Hepatocyte (in vitro differentiated cells): ENCODE data around the gene CCDC102A. TPM values are rescaled to one million over a fixed set of nuclear protein-coding genes. Genes with fewer than 3 reads are reported as not detected.
A peak's percentile ranks its signal among the peaks of the same experiment; 100 is the strongest.

ENCODE experiments used
- DNase-seq: peaks from one replicate; pipeline ENCODE4 v3.0.0-alpha.2; 2016; ENCODE audit warnings: low spot score
- H2AFZ ChIP-seq: fragments of 200-600 bp; sonication (generic); 2 replicates; pipeline ENCODE4 v1.6.0; 2016; ENCODE audit warnings: antibody characterized with exemption, mild to moderate bottlenecking
- H3K27ac ChIP-seq: fragments of 200-600 bp; sonication (generic); 2 replicates; pipeline ENCODE4 v1.5.1; 2016; ENCODE audit warnings: mild to moderate bottlenecking
- H3K27me3 ChIP-seq: fragments of 200-600 bp; sonication (generic); 2 replicates; pipeline ENCODE4 v1.6.1; 2016
- H3K36me3 ChIP-seq: fragments of 200-600 bp; sonication (generic); replicated peaks from 2 replicates; pipeline ENCODE4 v1.5.1; 2016; ENCODE audit warnings: low read depth; ENCODE audit not compliant: insufficient read depth
- H3K4me1 ChIP-seq: fragments of 200-600 bp; sonication (generic); 2 replicates; pipeline ENCODE4 v1.5.1; 2016; ENCODE audit warnings: mild to moderate bottlenecking, moderate library complexity; ENCODE audit not compliant: insufficient read depth
- H3K4me2 ChIP-seq: fragments of 200-600 bp; sonication (generic); 2 replicates; pipeline ENCODE4 v1.6.0; 2016
- H3K4me3 ChIP-seq: fragments of 200-600 bp; sonication (generic); 2 replicates; pipeline ENCODE4 v1.5.1; 2016; ENCODE audit warnings: mild to moderate bottlenecking
- H3K79me2 ChIP-seq: fragments of 200-600 bp; sonication (generic); 2 replicates; pipeline ENCODE4 v1.6.0; 2017; ENCODE audit warnings: mild to moderate bottlenecking
- H3K9me2 ChIP-seq: fragments of 200-600 bp; sonication (generic); replicated peaks from 2 replicates; pipeline ENCODE4 v1.6.0; 2017; ENCODE audit warnings: mild to moderate bottlenecking; ENCODE audit not compliant: insufficient read depth
- H3K9me3 ChIP-seq: fragments of 200-600 bp; sonication (generic); 2 replicates; pipeline ENCODE4 v1.5.1; 2016; ENCODE audit warnings: low read depth, mild to moderate bottlenecking
- H4K20me1 ChIP-seq: fragments of 200-600 bp; sonication (generic); 2 replicates; pipeline ENCODE4 v1.6.0; 2016; ENCODE audit warnings: mild to moderate bottlenecking; ENCODE audit not compliant: insufficient read depth, poor library complexity, severe bottlenecking
- CTCF ChIP-seq: fragments of 200-600 bp; sonication (generic); IDR thresholded peaks from 2 replicates; pipeline ENCODE4 v1.5.1; 2016; ENCODE audit warnings: antibody characterized with exemption, mild to moderate bottlenecking; ENCODE audit not compliant: poor library complexity
- EZH2 ChIP-seq: fragments of 200-600 bp; sonication (generic); IDR thresholded peaks from 2 replicates; pipeline ENCODE4 v1.6.1; 2016; ENCODE audit warnings: antibody characterized with exemption, mild to moderate bottlenecking, borderline replicate concordance
- EZH2phosphoT487 ChIP-seq: fragments of 200-600 bp; sonication (generic); IDR thresholded peaks from one replicate; pipeline ENCODE4 v1.6.1; 2018; ENCODE audit warnings: antibody characterized with exemption, mild to moderate bottlenecking, low read depth, moderate library complexity; ENCODE audit not compliant: unreplicated experiment, severe bottlenecking
- WGBS: methylation state at CpG from one replicate; pipeline ENCODE4 v1.1.6; 2016; ENCODE audit warnings: low lambda C conversion rate; ENCODE audit errors: missing lambda C conversion rate; 5-methylcytosine and 5-hydroxymethylcytosine counted together
- polyA plus RNA-seq: library from polyadenylated mRNA; unstranded; fragments of >200 nt; fragmentation: Nextera tagmentation; extraction: Ambion mirVana; gene quantifications from 2 replicates; pipeline ENCODE4 v1.2.1, GENCODE V29; 2016
- total RNA-seq: library from RNA; depleted of rRNA; stranded (reverse); fragments of >200 nt; gene quantifications from 2 replicates; pipeline ENCODE4 v1.2.3, GENCODE V29; 2014

Gene CCDC102A
- total and polyA plus RNA-seq, 2 experiments from 2014 or later: 11.4 to 17.2 TPM

DNA sequence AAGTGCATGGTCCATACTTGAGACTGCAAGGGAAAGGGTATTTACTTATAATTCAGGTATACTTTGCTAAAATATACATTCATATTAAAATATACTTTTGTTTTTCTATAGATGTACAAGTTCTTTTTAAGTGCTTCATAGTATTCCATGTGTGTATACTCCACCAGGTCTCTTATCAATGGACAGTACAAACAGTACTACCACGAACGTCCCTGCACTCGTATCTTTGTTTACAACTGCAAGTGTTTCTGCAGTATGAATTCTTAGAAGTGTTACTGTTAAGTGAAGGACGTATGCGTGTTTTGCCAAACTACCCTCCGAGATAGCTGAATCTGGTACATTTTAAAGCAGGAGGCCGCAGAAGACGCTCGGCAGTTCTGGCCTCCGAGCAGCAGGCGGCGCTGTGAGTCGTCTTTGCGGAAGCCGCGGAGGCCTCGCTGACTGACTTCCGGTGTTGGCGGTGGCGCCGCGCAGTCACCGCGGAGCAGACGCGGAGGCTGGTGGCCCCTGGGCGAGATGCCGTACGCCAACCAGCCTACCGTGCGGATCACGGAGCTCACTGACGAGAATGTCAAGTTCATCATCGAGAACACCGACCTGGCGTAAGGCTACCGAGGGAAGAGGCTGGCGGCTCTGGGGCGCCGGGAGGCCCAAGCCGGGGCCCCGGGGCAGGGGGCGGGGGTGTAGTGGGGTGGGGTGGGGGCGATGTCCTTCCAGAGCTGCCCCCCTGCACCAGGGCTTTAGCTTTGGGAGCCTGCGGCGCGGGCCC is 74.0 kb downstream of the CCDC102A start, which contains the start of gene POLR2C:
Gene POLR2C, plus strand, starts transcription at position 471 of the 769 bp plus-strand sequence. Its CDS starts 46 bp downstream, at position 517.
- TF ChIP-seq CTCF (peak; percentile 99), EZH2 (no peak), EZH2phosphoT487 (no peak)
- no peaks in the 10 kb centered on the region for H3K9me2 ChIP-seq
- H3K79me2 ChIP-seq: peaks cover 42% of the 10 kb centered on the region
- peak within 1 kb of the TSS; percentile 67 for H2AFZ ChIP-seq
- H3K4me2 ChIP-seq: peak within 1 kb of the TSS; percentile 91
- H3K36me3 ChIP-seq: no peaks in the 10 kb centered on the region
- under 1% methylated on average over 42 of the region's 47 CpGs for WGBS
- no peaks in the 10 kb centered on the region for H3K9me3 ChIP-seq
- peak within 1 kb of the TSS; percentile 90 for H3K4me3 ChIP-seq
- no peaks in the 10 kb centered on the region for H3K27me3 ChIP-seq
- peak within 1 kb of the TSS; percentile 89 for H3K27ac ChIP-seq
- DNase-seq: peak; percentile 93
- H4K20me1 ChIP-seq: no peaks in the 10 kb centered on the region
- H3K4me1 ChIP-seq: peaks cover 10% of the 10 kb centered on the region

Other genes with a start within 250 kb of the CCDC102A start
- 0.13 TPM in 1 of 2 replicates, not detected in the other for gene CCL22, start 177.8 kb downstream of the CCDC102A start, total RNA-seq
- gene CCL22, start 177.8 kb downstream of the CCDC102A start, polyA plus RNA-seq: not detected in 2 replicates
- 8.5 and 9.4 TPM in 2 replicates for gene CX3CL1, start 164.1 kb downstream of the CCDC102A start, total RNA-seq
- 4.6 and 6.6 TPM in 2 replicates for gene CX3CL1, start 164.1 kb downstream of the CCDC102A start, polyA plus RNA-seq
- gene CCL17, start 131.8 kb downstream of the CCDC102A start, total RNA-seq: not detected in 2 replicates
- not detected in 2 replicates for gene CCL17, start 131.8 kb downstream of the CCDC102A start, polyA plus RNA-seq
- gene CIAPIN1, start 89.2 kb downstream of the CCDC102A start, total RNA-seq: 53.1 and 54.2 TPM in 2 replicates
- 53.7 and 56.1 TPM in 2 replicates for gene CIAPIN1, start 89.2 kb downstream of the CCDC102A start, polyA plus RNA-seq
- gene COQ9, start 89.1 kb downstream of the CCDC102A start, total RNA-seq: 57.1 and 61.9 TPM in 2 replicates
- gene COQ9, start 89.1 kb downstream of the CCDC102A start, polyA plus RNA-seq: 63.2 and 81.5 TPM in 2 replicates
- 92.5 and 101 TPM in 2 replicates for gene POLR2C, start 73.9 kb downstream of the CCDC102A start, total RNA-seq
- gene POLR2C, start 73.9 kb downstream of the CCDC102A start, polyA plus RNA-seq: 49.0 and 56.6 TPM in 2 replicates
- 112 and 122 TPM in 2 replicates for gene DOK4, start 50.1 kb downstream of the CCDC102A start, total RNA-seq
- gene DOK4, start 50.1 kb downstream of the CCDC102A start, polyA plus RNA-seq: 96.3 and 106 TPM in 2 replicates
- gene ADGRG5, start 6.1 kb upstream of the CCDC102A start, total RNA-seq: 1.1 and 2.2 TPM in 2 replicates
- 1.9 and 2.9 TPM in 2 replicates for gene ADGRG5, start 6.1 kb upstream of the CCDC102A start, polyA plus RNA-seq
- gene ADGRG1, start 92.1 kb upstream of the CCDC102A start, total RNA-seq: 29.6 and 45.9 TPM in 2 replicates
- gene ADGRG1, start 92.1 kb upstream of the CCDC102A start, polyA plus RNA-seq: 58.0 and 61.1 TPM in 2 replicates
- gene ADGRG3, start 131.7 kb upstream of the CCDC102A start, total RNA-seq: 0.20 TPM in 1 of 2 replicates, not detected in the other
- not detected in 2 replicates for gene ADGRG3, start 131.7 kb upstream of the CCDC102A start, polyA plus RNA-seq
- 0.27 TPM in 1 of 2 replicates, not detected in the other for gene DRC7, start 158.2 kb upstream of the CCDC102A start, total RNA-seq
- 0.93 TPM in 1 of 2 replicates, not detected in the other for gene DRC7, start 158.2 kb upstream of the CCDC102A start, polyA plus RNA-seq
- gene KATNB1, start 199.2 kb upstream of the CCDC102A start, total RNA-seq: 8.9 and 12.3 TPM in 2 replicates
- gene KATNB1, start 199.2 kb upstream of the CCDC102A start, polyA plus RNA-seq: 15.3 and 19.0 TPM in 2 replicates